SK-N-DZ (cell line): ENCODE measurements around the gene PLA2G4D.

Source experiments
- DNase-seq: peaks from one replicate; pipeline ENCODE4 v3.0.0-alpha.2; 2015; ENCODE audit warnings: low spot score

Gene PLA2G4D

DNA sequence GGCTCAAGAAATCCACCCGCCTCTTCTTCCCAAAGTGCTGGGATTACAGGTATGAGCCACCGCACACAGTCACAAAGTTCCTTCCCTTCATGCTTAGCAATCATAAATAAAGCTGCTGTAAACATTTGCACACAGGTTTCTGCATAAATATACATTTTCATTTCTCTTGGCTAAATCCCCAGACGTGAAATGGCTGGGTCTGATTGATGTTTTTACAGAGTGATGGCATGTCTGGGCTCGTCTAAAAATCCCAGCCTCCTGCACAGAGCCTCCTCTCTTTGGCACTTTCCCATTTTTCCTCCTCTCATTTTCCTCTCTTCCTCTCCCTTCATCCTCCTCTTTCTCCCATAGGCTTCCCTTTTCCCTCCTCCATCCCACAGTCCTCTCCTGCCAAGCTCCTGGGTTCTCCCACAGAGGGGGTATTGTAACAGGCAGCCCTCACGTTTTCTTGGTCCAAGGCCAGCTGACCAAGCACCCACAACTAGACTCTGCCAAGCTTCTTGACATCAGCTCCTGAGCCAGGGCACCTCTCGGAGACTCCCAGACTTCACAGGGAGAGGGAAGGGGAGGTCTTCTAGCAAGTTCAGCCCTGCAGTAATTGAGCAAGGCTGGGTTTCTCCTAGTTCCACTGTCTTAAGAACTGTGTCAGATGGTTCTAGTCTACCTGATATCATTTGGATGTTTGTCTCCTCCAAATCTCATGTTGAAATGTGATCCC is 63.0 kb downstream of the PLA2G4D start:
- DNase-seq: no peak

GRCh38 chr15:42027521-42027920 is 66.8 kb downstream of the PLA2G4D start:
- no peak for DNase-seq

GRCh38 chr15:42024303-42024702 is 70.1 kb downstream of the PLA2G4D start:
- no peak for DNase-seq

GRCh38 chr15:42021593-42021992 is 72.8 kb downstream of the PLA2G4D start:
- DNase-seq: no peak

- DNase-seq: no peak
Measured at GRCh38 chr15:42020713-42021273, 73.6 kb downstream of the PLA2G4D start, which contains the start of gene PLA2G4E. TSS of gene PLA2G4E (minus strand) at chr15:42021042. CDS start at chr15:42021030, 12 bp downstream.

GRCh38 chr15:42018306-42019224 is 75.8 kb downstream of the PLA2G4D start:
- DNase-seq: peak; percentile 42
